HG03342 (cell line): ENCODE measurements around the gene NF1.
"Not testable (repeated sequence)": the region's sequence is repeated elsewhere in the genome, so short reads cannot be mapped to it uniquely, and the experiment has no call there.

Experiments used
- ATAC-seq: cut with Tn5 transposase; IDR thresholded peaks from one replicate; pipeline ENCODE4 v1.9.1; 2021; ENCODE audit warnings: mild to moderate bottlenecking, moderate library complexity; ENCODE audit not compliant: unreplicated experiment

Gene NF1

DNA sequence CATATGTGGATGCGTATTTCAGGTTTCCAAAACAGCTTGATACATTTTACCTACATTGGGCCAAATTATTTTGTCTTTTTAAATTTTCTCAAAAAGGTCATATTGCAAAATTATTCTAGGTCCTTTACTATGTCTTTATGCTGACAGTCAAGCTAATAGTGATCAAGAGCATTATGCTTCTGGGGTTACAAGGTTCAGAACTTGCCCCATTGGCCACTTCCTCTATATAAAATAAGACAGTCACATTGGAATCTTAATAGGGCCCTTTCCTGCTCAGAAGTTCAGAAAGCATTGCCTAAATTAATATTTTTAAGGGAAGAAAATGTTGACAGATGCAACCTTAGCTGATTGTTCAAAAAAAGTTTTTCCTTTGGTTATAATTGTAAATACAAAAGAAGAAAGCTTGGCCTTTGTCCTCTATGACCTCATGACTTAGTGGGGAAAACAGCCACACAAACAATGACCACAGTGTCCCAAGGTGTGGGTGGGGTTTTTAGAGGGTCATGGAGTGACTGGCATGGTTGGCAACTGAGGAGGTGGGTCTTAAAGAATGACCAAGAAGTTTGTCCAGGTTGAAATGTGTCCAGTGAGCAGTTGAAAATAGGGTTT is 284.9 kb downstream of the NF1 start:
- no peak for ATAC-seq

GRCh38 chr17:31381165-31381668 is 286.4 kb downstream of the NF1 start:
- ATAC-seq, result no peak

GRCh38 chr17:31382668-31383275 is 288.0 kb downstream of the NF1 start:
- not testable (repeated sequence) for ATAC-seq

DNA sequence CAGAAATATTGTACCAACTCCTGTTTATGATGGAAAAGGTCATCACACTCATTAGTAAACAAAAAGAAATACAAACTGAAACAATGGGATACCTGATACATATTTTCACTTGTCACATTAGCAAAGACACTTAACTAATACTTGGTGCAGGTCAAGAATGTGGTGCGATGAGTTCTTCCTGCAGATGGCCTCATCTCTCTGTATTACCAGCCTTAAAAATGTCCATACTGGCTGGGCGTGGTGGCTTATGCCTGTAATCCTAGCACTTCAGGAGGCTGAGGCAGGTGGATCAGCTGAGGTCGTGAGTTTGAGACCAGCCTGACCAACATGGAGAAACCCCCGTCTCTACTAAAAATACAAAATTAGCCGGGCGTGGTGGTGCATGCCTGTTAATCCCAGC is 288.7 kb downstream of the NF1 start:
- not testable (repeated sequence) for ATAC-seq

DNA sequence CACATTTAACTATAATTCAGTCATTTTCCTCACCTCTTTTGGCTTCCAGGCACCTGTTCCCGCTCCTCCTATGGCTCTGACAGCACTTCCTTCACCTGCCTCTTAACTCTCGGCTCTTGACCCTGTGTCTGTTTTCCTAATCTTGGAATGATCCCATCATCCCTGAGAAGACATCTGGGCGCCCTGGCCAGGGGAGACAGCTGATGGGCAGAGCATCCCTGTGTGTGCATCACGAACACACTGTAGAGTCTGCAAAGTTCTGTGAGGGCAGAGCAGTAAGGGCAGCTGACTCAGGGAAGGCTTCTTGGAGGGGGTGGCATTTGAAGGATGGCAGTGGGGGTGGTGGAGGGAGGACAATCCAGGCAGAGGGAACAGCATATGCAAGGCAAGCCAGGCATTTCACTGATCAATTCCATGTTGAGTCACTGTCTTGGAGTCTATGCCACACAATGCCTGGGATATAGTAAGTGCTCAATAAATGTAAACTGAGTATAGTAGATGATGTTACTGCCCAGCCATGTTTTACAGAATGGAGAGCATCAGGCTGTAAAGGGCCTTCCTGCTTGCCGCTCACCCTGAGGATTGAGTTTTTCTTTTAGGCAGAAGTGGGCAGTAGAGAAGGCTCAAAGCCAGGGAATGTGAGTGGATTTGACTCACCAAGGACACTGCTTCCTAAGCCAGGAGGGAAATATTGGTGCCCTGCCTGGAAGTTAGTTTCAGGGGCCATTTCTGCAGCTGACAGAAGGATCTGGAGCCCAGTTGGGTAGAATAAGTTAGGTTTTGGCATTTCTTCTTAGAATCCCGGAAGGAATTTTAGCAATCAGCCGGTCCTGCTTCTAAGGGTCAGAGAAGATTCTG is 290.9 kb downstream of the NF1 start:
- ATAC-seq, result no peak

- ATAC-seq, result no peak
Measured at GRCh38 chr17:31386542-31387075, 291.8 kb downstream of the NF1 start.

GRCh38 chr17:31387438-31387837 is 292.7 kb downstream of the NF1 start:
- no peak for ATAC-seq

GRCh38 chr17:31388351-31388750 is 293.6 kb downstream of the NF1 start:
- ATAC-seq, result no peak

DNA sequence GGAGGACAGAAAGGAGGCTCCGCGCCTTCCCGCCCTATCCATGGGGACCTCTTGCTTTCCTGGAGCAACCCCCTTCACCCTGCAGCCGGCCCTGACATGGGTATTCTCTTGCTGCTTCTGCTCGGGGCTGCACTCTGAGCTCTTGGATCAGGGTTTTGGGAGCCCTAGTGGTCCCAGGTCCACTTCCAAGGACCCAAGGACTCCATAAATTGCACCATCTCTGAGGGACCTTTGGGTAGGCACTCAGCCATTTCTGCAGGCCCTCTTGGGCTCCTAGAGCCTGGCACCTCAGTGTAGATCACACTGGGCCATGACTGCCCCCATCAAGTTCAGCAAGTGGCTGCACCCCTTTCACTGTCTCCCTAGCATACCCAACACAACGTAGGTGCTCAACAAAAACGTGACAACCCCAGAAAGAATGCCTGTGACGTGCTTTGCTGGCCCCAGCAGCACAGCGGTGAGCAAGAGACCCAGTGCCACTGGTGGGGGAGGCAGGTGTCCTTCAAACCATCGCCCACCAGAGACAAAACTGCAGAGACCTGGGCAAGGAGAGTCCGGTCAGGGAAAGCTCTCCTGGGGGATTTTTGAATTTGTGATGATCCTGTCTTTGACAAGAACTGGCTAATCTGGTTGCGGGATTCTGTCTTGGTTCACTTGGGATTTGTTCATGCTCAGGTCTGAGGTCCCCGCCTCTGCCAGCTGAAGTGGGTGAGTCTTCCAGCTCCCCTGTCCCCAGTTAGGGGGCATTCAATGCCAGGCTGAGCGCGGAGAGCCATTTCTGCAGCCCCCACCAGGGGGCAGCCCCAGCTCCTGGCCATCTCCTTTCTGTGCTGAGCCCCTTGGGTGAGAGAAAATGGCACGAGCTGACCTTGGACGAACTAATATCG is 294.2 kb downstream of the NF1 start:
- no peak for ATAC-seq

DNA sequence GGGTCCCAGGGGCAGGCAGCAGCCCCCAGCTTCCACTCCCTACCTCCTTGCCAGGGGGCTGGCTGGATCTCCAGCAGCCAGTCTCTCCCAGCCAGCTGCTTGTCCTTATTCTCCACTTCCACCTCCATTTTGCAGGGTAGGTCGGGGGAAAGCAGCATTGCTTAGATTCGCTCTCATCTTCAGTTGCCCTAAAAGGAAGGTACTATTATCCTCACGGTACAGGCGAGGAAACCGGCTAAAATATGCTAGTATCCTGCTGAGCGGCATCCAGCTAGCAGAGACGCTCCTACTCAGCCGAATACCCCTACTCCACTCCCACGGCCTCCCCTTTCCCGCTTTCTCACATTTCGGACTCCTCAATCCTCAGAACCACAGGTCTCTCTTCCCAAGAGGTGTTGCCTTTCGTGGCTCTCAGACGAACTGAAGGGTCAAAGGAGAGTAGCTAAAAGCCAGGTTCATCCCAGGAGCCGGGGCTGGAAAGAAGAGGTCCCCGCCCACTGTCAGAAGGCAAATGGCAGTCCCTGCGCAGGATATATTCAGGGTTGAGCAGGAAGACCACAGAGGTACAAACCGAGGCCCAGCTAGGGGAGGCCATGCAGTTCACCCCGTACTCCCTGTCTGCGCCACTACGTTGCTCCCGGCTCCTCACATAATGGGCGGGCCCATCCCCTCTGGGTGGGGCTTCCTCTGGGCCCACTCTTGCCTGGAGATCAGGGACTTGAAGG is 295.0 kb downstream of the NF1 start:
- no peak for ATAC-seq

DNA sequence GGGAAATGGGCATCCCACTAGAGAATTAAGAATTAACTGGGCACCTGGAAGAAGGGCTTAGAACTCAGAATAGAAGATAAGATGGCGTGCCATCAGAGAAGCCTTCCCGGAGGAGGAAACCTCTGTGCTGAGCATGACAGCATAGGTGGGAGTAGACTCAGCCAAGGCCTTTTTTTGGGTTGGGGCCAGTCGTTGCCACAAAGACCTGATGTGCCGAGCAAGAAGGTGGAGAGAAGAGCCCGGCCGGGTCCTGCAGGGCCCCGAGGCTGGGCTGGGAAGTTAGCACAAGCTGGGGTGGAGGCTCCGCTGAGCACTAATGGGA is 295.6 kb downstream of the NF1 start:
- no peak for ATAC-seq

GRCh38 chr17:31390748-31391495 is 296.1 kb downstream of the NF1 start:
- ATAC-seq, result no peak

DNA sequence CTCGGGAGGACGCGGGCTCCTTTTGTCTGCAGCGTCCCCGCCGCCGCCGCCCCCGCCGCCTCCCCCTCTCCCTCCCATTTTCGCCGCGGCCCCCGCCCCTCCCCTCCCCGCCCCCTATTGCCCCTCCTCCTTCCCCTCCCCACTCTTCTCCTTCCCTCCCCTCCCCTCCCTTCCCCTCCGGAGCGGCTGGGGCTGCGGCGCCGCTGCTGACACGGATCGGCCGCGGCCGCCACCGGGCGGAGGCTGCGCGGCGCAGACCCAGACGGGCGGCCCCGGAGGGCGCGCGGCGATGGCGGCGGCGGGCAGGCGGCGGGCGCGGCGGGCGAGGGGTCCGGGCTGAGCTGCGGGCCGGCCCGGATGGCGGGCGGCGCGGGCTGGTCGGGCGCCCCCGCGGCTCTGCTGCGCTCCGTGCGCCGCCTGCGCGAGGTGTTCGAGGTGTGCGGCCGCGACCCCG is 296.7 kb downstream of the NF1 start, which contains the start of gene RAB11FIP4:
Gene RAB11FIP4, plus strand, starts transcription at position 180 of the 454 bp plus-strand sequence. Its CDS starts 178 bp downstream, at position 358.
- ATAC-seq, result no peak

GRCh38 chr17:31392002-31392855 is 297.5 kb downstream of the NF1 start:
- no peak for ATAC-seq

DNA sequence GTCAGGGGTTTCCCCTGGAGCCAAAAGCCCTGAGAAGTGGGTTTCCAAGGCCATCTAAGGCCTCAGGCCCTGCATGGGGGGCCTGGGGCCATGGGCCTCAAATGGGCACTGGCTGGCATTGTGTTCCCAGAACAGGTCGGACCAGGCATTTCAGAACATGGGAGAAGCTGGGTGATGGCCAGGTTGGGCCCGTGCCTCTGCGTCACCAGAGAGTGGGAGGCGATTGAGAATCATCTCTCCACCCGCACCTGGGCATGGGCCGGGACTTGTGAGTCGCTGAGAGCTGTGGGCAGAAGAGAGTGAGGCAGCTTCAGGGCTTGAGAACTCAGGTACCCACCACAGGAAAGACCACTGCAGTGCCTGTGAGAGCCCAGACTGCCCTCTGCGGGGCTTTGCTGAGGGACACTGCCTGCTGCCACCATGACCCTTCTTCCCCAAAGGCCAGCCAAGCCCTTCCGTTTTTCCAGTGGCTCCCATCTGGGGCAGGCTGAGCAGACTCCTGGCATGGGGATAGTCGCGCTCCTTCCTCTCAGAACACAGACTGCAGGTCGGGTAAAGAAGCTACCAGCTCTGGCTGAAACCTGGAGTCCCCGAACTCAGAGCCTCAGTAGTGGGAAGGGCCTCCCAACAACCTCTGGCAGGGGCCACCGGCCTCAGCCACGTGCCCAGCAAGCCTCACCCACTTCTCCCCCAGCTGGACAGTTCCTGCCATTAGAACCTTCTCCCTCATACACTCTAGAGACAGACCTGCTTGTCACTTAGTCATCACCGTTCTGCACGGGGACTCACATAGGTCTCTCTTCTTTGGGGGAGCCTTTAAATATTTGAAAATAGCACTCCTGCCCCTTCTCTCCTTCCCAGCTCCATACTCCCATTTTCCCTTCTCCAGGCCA is 298.3 kb downstream of the NF1 start:
- no peak for ATAC-seq

- ATAC-seq, result no peak
Measured at GRCh38 chr17:31393749-31394146, 299.0 kb downstream of the NF1 start.

DNA sequence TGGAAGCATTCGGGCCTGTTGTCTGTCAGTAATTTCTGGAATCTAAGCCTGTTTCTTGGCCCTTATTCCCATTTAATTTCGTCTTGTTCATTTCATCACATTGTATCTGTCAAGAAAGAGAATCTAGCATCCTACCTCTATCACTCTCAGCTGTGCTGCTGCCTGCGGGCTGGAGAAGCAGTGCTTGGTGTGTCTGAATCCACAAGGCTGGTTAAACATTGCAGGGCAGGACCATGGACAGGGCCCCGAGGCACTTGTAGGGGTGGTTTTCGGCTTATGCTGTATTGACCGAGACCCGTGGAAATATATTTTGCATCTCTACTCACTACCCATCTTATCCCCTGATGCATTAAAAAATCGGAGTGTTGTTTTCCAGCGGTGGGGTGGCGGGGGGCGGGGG is 299.8 kb downstream of the NF1 start:
- ATAC-seq, result no peak
